HG02642 (cell line): ENCODE data around the gene NACA2.
"Not testable (repeated sequence)": the region's sequence is repeated elsewhere in the genome, so short reads cannot be mapped to it uniquely, and the experiment has no call there.

ENCODE experiments used
- ATAC-seq: cut with Tn5 transposase; IDR thresholded peaks from one replicate; pipeline ENCODE4 v1.9.1; 2021; ENCODE audit warnings: mild to moderate bottlenecking; ENCODE audit not compliant: unreplicated experiment, poor library complexity

The NACA2 gene

GRCh38 chr17:61556224-61557188 lies 34.5 kb downstream of the NACA2 start:
- ATAC-seq, result no peak

- ATAC-seq, result no peak
Observed at GRCh38 chr17:61555127-61555566, 35.9 kb downstream of the NACA2 start.

GRCh38 chr17:61554209-61554608 lies 36.8 kb downstream of the NACA2 start:
- ATAC-seq, result no peak

- ATAC-seq, result not testable (repeated sequence)
Observed at GRCh38 chr17:61552560-61552959, 38.5 kb downstream of the NACA2 start.

- no peak for ATAC-seq
Observed at GRCh38 chr17:61551255-61551742, 39.7 kb downstream of the NACA2 start.

- no peak for ATAC-seq
Observed at GRCh38 chr17:61547113-61547512, 43.9 kb downstream of the NACA2 start.

GRCh38 chr17:61545335-61545938 lies 45.6 kb downstream of the NACA2 start:
- no peak for ATAC-seq

- ATAC-seq, result no peak
Observed at GRCh38 chr17:61543786-61544415, 47.1 kb downstream of the NACA2 start.

GRCh38 chr17:61542027-61542426 lies 49.0 kb downstream of the NACA2 start:
- ATAC-seq, result no peak

- ATAC-seq, result no peak
Observed at GRCh38 chr17:61540874-61541273, 50.1 kb downstream of the NACA2 start.
